Subcutaneous adipose tissue (tissue), 4 donors: ENCODE results near the gene TNIK. TPM values are rescaled to one million over a fixed set of nuclear protein-coding genes. Genes with fewer than 3 reads are reported as not detected.

Experiments used
- total RNA-seq, 4 donors: library from RNA; depleted of rRNA; stranded (reverse); fragments of >200 nt; gene quantifications; one replicate each; pipeline ENCODE4 v1.1.0, GENCODE V29; 2016
- TF ChIP-seq, protein P1 (sequence below): fragments of 450-650 bp; IDR thresholded peaks from one replicate; pipeline ENCODE4 v1.5.1; 2016; ENCODE audit warnings: low read depth, mild to moderate bottlenecking, control low read depth, antibody characterized with exemption, moderate library complexity

Gene TNIK
- total RNA-seq, 4 donors from 2014 or later, result 1.5 to 11.7 (median 1.9) TPM

DNA sequence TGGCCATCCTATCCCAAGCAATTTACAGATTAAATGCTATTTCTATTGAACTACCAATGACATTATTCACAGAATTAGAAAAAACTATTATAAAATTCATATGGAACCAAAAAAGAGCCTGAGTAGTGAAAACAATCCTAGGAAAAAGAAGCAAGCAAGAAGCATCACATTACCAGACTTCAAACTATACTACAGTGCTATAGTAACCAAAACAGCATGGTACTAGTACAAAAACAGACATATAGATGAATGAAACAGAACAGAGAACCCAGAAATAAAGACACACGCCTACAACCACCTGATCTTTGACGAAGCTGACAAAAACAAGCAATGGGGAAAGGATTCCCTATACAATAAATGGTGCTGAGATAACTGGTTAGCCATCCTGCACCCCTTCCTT lies 152.2 kb downstream of the TNIK start:
- TF ChIP-seq, protein P1, sequence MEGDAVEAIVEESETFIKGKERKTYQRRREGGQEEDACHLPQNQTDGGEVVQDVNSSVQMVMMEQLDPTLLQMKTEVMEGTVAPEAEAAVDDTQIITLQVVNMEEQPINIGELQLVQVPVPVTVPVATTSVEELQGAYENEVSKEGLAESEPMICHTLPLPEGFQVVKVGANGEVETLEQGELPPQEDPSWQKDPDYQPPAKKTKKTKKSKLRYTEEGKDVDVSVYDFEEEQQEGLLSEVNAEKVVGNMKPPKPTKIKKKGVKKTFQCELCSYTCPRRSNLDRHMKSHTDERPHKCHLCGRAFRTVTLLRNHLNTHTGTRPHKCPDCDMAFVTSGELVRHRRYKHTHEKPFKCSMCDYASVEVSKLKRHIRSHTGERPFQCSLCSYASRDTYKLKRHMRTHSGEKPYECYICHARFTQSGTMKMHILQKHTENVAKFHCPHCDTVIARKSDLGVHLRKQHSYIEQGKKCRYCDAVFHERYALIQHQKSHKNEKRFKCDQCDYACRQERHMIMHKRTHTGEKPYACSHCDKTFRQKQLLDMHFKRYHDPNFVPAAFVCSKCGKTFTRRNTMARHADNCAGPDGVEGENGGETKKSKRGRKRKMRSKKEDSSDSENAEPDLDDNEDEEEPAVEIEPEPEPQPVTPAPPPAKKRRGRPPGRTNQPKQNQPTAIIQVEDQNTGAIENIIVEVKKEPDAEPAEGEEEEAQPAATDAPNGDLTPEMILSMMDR, result no peak

DNA sequence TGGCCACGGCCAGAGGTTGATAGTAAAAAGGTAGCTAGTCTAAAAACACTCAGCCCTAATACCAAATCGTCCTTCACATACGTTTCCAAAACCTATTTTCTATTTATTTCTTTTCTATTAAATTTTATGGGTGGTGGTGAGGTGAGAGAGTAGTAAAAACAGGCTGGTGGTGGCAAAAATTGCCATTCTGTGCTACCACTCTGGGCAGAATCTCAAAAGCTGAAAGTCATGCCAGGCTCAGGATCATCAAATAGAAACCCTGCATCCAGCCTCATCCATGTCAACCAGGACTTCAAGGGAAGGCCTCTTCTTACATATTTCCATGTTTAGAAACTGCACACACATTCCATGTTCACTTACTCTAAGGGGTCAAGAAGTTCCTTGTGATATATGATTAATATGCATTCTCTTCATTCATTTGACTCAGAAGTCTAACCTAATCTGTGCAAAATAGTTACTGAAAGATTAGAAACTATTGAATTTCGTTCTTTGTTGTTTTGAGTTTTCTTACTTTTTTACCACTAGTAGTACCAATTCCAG lies 153.1 kb downstream of the TNIK start:
- TF ChIP-seq, protein P1, result no peak

DNA sequence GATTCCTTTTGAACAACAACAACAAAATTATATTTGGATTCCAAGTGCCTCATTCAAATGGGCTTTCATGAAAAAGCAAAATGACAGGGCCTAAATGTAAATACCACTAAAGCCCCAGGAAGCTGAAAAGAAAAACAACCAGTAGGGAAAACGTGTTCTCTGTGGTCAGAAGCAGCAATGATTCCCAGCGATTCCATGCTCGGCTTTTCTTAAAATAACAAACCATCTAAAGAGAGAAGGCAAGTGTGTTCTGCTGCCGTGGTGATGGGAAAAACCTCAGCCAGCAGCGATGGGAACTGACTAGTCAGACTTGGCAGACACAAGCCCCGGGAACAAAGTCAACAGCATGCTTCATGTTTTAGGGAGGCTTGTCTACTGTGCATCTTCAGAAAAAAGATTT lies 153.6 kb downstream of the TNIK start:
- TF ChIP-seq, protein P1, result no peak

DNA sequence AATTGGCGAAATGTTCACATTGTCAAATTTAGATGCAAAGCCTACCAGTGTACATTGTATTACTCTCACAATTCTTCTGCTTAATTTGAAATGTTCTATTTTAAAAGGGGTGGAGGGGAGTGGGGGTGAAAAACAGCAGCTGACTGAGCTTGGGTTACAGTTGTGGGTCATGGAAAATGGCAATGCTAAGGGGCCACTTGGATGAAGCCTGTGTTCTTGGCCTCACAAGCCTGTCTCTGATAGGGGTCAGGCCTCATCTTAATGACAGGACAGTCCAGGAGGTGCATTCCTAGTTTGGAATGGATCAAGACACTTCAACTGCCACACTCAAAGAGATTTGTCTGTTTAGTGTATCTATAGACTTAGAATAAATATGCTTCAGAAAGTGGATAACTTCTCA lies 158.2 kb downstream of the TNIK start:
- TF ChIP-seq, protein P1, result no peak

DNA sequence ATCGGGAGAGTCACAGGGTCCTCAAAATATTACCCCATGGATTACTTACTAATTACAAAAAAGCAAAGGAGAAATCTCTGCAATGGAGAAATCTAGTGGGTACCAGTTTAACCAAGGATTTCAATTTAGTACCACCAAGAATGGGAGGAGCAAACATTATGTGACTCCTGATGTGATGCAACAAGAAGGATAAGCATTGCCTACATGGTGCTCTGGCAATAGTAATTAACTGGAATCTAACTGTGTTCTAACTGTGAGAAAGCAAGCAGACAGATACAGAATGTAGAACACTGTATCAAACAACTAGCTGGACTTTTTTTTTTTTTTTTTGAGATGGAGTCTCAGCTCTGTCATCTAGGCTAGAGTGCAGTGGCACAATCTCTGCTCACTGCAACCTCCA lies 159.2 kb downstream of the TNIK start:
- TF ChIP-seq, protein P1, result no peak

DNA sequence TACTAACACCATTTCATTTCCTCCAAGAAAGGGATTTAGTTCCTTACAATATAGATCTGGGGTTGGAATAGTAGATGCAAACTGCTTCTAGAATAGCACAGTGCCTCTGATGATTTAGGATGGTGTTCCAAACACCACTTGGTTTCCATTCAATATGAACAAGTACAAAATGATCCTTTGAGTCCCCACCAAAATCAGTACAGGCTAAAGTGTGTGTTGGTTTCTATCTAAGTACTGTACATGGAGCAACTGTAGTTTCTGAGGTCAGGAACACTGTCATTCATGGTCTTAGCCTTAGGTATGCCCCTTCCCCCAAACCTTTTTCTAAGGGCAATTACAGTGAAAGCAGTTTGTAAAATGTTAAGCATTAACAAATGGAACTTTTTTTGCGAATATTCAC lies 162.3 kb downstream of the TNIK start:
- TF ChIP-seq, protein P1, result no peak

DNA sequence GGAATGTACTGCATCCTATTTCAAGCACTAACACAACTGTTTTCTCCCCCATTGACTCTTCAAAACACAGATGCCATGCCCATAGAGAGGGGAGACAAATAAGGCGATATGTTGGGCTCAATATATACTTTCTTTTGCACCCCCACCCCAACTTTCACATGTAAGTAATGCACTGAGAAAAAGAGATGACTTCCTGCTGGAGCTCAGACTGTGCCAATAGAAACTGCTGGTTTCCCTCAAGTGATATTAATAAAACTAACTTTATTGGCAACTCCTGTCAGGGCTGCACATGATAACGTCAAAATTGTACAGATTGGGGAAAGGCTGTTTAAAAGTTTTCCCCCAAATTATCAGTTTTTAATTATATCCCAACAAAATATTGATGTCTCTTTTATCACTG lies 163.0 kb downstream of the TNIK start:
- TF ChIP-seq, protein P1, result no peak
